Measurements from ENCODE around the gene DDX49. TPM values are rescaled to one million over a fixed set of nuclear protein-coding genes. Genes with fewer than 3 reads are reported as not detected.
"Not testable (repeated sequence)": the region's sequence is repeated elsewhere in the genome, so short reads cannot be mapped to it uniquely, and the experiment has no call there.

DDX49 gene
- total RNA-seq, 2 donors from 2014 or later: 30.7 to 40.0 TPM

DNA sequence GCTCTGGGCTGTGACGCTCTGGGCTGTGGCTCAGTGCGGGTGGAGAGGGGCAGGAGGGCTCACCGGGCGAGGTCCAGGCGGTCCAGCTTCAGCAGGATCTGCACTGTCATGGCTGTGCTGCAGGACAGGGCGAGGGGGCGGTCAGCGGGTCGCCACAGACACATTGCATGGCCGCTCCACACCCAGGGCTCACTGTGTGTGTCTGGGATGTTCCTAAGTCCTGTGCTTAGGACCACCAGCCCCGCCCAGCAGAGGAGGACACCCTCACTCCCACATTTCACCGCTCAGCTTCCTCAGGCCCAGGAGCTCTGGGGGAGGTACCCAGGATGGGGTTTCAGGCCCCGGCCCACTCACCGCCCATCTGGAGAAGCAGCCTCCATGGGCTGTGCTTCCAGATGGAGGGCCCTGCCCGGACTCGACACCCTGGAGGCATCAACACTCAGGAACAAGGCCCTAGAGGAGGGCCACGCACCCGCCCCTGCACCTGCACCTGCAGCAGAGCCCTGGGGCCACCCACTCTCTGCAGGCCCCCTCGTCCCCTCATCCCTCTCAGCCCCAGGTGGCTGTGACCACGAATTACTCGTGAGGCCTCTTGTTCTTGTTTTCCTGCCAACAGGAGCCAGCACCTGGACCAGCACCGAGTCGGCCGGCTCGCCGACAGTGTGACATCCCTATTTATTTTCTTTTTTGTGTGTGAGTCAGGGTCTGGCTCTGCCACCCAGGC lies 13.8 kb upstream of the DDX49 start:
- intact Hi-C loops (cut with DNase I, micrococcal nuclease): no loop called here
- no peak for ATAC-seq
- DNase-seq: no peak

DNA sequence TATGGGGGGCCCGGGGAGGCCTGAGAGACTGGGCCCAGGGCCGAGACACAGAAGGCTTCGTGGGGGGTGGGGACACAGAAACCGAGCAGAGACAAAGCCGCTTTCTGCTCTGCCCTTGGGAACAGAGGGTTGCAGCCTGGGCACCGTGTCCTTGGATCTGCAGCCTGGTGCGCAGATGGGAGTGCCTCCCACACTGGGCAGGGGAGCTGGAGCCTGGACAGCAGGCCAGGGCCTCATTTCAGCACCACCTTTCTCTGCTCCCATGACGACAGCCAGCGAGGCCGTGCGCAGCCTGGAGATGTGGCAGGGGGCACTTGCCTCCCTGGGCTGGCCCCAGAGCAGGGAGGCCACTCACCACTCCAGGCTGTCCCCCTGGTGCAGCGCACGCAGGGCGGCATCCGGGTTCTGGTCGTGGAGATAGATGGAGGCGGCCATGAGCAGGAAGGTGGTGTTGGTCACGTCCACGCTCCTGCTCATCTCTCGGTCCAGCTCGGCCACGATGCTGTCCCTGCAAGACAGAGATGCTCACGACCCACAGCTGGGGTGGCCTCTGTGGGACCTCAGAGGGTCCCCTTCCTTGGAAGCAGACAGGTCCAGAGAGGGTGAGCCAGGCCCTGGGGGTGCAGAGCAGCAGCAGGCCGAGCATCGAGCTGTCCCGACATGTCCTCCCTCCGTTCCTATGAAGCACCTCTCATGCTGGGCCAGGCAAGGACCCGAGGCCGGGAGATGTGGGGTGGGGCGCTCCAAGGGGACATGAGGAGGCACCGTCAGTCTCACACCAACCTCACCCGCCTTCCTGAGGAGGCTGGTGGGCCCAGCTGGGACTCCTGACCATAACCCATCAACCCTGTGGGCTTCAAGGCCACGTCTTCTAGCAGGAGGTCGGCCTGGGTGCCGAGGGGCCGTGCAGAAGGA lies 12.7 kb upstream of the DDX49 start:
- ATAC-seq: no peak
- DNase-seq: no peak
- intact Hi-C loops (cut with DNase I, micrococcal nuclease): no loop called here

DNA sequence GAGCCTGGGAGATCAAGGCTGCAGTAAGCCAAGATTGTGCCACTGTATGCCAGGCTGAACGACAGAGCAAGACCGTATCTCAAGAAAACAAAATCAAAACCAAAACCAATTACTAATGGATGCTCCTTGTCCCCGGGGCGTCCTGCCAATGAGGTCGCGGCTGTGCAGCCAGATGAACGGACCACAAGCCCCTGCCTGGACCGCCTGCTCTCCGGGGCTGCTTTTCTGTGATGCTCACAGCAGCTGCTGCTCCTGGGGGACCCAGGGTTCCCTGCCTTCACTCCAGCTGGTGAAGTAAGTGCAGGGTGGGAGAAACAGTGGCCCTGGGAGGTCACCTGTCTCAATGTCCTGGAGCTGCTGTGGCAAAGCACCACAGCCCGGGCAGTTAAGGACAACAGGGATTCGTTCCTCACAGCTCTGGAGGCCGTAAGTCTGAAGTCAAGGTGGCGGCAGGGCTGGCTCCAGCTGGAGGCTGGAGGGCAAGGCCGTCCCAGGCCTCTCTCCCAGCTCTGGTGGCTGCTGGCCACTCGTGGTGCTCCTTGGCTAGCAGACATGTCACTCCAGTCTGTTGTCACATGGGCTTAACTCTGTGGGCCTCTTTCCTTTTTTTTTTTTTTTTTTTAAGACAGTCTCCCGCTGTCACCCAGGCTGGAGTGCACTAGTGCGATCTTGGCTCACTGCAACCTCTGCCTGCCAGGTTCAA lies 10.4 kb upstream of the DDX49 start:
- no peak for ATAC-seq
- intact Hi-C loops (cut with DNase I, micrococcal nuclease): no loop called here
- DNase-seq: no peak

DNA sequence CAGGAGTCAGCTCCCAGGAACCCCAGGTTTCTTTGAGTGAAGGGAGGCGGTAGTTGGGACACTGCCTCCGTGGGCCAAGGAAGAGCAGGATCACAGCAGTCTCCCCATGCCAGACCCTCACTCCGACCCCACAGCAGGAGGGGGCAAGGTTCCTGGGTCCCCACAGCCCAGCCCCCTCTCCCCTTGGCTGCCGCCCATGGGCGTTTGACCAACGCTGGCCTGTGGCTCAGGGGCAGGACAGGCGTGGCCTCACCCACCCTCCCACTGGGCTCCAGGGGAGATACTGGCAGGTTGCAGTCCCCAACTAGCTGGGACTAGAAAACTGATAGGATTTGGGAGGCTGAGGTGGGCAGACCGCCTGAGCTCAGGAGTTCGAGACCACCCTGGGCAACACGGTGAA lies 9.5 kb upstream of the DDX49 start:
- ATAC-seq (no peak), DNase-seq (no peak)
- intact Hi-C loops (cut with DNase I, micrococcal nuclease): no loop called here

DNA sequence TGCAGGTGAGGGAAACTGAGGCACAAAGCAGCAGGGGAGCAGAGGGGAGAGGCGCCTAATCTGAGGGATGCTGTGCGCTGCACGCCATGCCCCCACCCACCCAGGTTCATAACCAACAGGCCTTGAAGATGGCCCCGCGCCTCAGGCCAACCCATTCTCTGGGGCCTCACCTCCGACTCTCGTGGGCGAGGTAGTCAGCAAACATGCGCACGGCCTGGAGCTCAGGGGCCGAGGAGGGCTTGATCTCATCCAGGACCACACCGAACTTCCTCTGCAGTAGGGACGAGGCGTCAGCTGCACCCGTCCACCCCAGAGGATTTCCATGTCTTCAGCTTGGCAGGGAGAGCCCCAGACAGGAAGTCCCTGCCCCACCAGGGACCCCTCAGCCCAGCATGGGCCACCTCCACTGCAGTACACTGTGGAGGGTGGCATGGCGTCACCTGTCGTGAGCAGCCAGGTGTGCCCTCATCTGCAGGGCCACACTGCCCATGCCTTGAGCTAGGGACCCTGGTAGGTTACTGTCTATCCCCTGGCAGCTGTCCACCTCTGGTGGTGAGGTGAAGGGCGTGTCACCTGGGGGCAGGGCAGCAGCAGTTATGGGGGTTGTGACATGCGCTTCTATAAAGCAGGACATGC lies 8.6 kb upstream of the DDX49 start:
- DNase-seq (no peak), ATAC-seq (no peak)

DNA sequence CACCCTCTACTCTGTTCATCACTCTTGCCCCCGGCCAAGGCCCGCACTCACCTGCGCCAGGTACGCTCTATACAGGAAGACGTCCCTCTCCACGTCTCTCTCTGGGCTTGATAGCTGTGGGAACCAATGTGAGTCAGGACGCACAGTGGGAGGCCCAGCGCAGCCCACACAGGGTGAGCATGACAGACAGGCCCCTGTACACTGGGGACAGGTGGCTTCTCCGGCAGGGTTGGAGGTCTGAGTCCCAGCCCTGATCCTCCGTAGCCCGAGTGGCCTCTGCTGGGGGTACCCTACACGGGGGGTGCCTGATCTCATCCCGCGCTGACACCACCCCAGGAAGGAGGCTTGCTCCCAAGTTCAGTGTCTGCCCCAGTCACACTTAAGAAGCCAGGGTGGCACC lies 6.6 kb upstream of the DDX49 start:
- intact Hi-C loops (cut with DNase I, micrococcal nuclease): no loop called here
- ATAC-seq (no peak), DNase-seq (no peak)

More for the DNA sequence above, 8.6 kb upstream of the DDX49 start:
- intact Hi-C loops (cut with DNase I, micrococcal nuclease): no loop called here

DNA sequence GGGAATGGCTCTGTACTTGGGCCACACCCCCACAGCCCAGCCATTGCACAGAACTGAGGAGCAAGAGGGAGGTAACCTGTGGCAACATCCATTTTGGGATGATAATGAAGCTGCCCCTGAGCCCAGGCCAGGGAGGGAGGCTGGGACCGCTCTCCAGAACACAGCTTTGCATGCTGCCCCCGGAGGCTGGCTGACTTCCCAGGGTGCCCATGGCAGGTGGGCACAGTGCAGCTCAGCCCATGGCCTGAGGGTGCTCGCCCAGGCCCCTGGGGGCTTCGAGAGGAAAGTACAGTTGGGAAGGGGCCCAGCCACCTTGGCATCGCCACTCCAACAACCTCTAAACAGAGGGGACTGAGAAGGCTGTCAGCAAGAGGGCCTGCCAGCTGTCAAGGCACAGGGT lies 6.0 kb upstream of the DDX49 start:
- intact Hi-C loops (cut with DNase I, micrococcal nuclease): no loop called here
- no peak for DNase-seq
- ATAC-seq: no peak

DNA sequence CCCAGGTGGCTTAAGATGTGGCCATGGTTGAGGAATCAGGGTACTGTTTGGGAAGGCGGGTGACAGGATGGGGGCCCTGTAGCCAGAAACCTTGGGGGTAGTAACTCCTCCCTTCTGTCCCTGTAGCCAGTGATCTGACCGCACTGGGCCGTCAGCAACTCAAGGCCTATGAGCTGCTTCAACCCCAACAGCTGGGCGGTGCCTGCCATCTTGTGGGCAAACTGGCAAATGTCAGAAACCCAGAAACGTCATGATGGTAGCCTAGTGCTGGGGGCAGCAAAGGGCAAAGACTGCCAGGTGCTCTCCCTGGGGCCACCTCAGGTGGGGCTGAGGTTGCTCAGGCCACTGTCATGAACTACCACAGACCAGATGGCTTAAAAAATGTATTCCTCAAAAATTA lies 3.9 kb upstream of the DDX49 start:
- intact Hi-C loops (cut with DNase I, micrococcal nuclease): no loop called here
- DNase-seq (peak in 1 of 2 donors; percentile 51), ATAC-seq (no peak)

DNA sequence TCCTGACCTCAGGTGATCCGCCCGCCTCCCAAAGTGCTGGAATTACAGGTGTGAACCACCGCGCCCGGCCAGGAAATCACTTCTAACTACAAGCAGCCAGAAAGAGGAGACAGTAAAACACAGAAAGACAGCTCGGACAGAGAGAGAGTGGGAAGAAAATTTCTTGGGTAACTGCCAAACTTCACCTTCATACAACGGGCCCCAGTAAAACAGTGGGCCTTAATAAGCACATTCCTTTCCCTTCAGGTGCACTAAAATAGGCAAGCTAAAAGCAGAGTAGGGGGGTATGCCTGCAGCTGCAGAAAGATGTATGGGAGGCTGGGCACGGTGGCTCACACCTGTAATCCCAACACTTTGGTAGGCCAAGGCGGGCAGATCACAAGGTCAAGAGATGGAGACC lies 1.9 kb upstream of the DDX49 start:
- intact Hi-C loops (cut with DNase I, micrococcal nuclease); DNase-seq; ATAC-seq: not testable (repeated sequence)

DNA sequence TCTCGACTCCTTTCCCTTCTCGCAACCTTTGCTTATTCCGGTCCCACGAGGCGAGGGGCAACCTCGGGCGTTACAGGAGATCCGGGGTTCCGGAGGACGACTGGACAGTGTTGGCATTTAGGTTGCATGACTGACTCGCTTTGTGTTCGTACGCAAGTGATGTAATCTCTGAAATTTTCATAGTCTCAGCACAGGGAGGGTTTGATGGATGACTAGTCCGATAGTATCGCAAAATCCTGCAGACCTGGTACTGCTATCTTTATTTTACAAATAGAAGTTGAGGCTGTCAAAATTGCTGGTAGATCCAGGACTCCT lies 342 bp downstream of the DDX49 start:
- ATAC-seq: no peak
- intact Hi-C loops (cut with DNase I, micrococcal nuclease): no loop called here
- no peak for DNase-seq

DNA sequence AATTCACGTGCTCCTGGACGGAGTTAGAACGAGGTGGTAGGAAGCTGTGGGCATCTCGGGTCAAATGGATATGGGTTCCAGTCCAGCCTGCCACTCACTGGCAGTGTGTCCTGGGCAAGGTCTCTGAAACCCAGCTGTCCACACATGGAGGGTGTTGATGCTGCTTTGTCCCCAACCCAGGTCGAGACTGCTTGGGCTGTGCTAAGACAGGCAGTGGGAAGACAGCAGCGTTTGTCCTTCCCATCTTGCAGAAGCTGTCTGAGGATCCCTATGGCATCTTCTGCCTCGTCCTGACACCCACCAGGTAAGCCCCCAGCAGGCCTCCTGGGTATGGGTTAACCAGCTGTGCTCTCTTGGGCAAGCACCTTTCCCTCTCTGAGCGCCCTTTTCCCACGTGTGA lies 885 bp downstream of the DDX49 start:
- intact Hi-C loops (cut with DNase I, micrococcal nuclease): no loop called here
- no peak for ATAC-seq
- DNase-seq: no peak

DNA sequence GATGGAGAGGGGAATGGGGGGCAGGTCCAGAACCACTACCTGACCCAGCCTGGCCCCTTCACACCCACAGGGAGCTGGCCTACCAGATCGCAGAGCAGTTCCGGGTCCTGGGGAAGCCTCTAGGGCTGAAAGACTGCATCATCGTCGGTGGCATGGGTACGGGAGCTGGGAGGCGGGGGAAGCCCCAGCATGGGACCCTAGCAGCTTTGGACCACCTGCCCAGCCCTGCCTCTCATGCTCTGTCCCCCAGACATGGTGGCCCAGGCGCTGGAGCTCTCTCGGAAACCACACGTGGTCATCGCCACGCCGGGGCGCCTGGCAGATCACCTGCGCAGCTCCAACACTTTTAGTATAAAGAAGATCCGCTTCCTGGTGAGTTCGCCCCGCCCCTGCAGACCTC lies 2.1 kb downstream of the DDX49 start:
- ATAC-seq (no peak), DNase-seq (no peak)
- intact Hi-C loops (cut with DNase I, micrococcal nuclease): no loop called here

DNA sequence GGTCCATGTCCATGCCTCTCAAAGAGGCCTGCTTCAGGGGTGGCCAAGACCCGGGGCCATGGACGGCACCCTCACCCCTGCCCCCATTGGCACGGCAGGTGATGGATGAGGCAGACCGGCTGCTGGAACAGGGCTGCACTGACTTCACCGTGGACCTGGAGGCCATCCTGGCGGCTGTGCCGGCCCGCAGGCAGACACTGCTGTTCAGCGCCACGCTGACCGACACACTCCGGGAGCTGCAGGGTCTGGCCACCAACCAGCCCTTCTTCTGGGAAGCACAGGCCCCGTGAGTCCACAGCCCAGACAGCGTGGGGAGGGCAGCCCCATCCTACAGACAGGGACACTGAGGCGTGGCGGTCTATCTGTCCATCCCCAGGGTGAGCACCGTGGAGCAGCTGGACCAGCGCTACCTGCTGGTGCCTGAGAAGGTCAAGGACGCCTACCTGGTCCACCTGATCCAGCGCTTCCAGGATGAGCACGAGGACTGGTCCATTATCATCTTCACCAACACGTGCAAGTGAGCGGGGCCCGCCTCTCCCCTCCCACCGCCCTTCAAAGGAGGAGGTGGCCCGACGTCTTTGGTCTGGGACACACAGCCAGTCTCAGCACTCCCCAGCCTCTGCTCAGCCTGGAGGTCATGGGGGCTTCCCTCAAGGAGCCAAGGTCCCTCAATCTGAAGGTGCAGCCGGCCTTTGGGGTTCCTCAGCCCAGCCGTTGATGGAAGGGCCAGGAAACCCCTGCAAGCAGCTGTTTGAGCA lies 2.9 kb downstream of the DDX49 start:
- intact Hi-C loops (cut with DNase I, micrococcal nuclease): no loop called here
- ATAC-seq (no peak), DNase-seq (no peak)

DNA sequence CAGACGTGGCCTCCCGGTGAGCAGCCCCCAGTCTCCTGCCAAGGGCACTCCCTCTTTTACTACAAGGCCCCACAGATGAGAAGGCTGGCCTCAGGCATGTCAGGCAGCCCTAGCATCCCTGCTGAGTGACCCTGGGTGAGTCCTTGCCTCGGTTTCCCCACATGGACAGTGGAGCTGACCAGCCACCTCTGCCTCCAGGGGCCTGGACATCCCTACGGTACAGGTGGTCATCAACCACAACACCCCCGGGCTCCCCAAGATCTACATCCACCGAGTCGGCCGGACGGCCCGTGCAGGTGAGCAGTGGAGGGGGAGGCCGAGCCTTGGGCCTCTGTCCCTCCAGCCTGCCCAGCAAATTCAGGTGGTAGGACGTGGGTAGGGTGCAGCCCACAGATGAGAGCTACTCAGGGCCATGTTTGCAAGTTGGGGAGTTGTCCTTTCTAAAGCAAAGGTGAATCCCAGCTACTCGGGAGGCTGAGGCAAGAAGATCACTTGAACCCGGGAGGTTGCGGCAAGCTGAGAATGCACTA lies 5.2 kb downstream of the DDX49 start:
- DNase-seq: peak in 1 of 2 donors; percentile 22
- ATAC-seq: no peak
- intact Hi-C loops (cut with DNase I, micrococcal nuclease): no loop called here

DNA sequence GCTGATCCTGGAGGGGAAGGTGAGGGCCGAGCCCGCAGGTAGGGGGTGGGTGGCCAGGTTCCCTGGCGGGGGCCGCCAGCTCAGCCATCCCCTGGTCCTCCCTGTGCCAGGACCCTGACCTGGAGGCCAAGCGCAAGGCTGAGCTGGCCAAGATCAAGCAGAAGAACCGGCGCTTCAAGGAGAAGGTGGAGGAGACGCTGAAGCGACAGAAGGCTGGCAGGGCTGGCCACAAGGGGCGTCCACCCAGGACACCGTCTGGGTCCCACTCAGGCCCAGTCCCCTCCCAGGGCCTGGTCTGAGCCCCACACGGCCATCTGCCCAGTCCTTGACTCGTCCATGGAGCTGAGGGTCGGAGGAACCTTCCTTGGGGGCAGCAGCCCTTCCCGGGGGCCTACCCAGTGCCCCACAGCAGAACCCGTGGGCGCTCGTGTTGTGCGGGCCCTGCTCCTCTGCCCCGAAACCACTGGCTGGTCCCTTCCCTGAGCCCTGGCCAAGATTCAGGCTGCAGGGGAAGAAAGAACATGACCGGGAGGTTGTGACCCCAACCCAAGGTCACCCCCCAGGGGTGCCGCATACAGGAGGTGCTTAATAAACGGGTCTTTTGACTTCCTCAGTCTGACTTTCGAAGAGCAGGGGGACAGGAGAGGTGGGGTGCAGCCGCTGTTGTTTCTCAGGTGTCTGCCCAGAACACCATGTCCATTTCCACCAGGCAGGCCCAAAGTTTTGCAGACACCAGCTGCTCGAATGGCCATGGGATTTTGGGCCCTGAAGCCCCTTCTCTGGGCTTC lies 8.7 kb downstream of the DDX49 start:
- ATAC-seq (no peak), DNase-seq (no peak)
- intact Hi-C loops (cut with DNase I, micrococcal nuclease): no loop called here

DNA sequence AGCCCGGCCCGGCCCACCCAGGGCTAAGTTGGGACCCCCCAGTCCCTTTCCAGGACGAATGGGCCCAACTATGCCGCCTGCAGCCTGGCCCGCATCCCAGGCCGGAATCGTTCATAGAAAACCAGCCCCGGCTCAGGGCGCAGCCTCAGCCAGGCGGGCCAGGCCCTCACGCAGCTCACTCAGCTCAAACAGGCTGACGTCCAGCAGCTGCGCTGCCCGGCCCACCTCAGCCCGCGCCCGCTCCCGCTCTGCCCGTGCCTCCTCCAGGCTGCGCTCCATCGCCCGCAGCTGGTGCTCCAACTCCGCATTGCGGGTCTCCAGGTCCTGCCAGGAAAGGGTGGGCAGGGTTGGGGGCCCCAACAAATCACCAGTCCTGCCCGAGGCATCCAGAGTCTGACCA lies 9.8 kb downstream of the DDX49 start:
- ATAC-seq (no peak), DNase-seq (no peak)
- intact Hi-C loops (cut with DNase I, micrococcal nuclease): no loop called here

DNA sequence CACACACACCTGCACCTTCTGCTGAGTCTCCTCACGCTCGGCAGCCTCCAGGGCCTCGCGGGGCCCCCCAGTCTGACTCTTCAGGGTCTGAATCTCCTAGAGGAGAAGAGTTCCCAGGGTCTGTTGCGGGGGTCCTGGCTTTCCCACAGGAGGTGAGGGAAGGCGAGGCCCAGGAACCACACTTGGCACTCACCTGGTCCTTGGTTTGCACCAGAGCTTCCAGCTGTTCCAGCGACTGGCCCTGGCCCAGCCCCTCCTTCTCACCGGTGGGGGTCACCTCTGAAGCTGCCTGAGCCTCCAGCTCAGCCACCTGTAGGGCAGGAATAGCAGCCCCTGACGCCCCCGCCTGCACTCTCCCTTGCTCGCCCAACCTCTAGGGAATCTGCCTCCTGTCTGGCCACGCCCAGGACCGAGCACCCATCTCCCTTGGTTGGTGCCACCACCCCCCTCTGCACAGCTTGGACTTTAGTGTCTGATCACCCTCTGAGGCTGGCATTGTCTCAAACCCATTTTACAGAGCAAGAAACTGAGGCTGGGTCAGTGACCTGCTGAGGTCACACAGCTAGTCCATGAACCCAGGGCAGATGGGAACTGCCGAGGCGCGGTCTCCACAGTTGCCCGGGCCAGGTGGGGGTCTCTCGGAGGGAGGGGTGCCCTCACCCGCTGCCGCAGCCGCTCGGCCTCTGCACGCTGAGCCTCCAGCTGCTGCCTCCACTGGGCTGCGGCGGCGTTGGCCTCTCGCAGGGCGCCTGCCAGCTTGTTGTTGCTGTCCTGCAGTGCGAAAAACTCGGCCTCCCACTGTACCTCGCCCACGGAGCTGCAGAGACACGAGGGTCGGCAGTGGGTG lies 12.0 kb downstream of the DDX49 start:
- no peak for DNase-seq
- no peak for ATAC-seq
- intact Hi-C loops (cut with DNase I, micrococcal nuclease): no loop called here

Measured in left colon (tissue), 2 donors.